Measurements from ENCODE around the gene KIAA1614.

Gene KIAA1614

GRCh38 chr1:180912801-180913565 lies at the start of gene KIAA1614:
Gene KIAA1614, plus strand, starts transcription at chr1:180912897. Its CDS starts 347 bp downstream, at chr1:180913244.
- TF ChIP-seq, protein P1, sequence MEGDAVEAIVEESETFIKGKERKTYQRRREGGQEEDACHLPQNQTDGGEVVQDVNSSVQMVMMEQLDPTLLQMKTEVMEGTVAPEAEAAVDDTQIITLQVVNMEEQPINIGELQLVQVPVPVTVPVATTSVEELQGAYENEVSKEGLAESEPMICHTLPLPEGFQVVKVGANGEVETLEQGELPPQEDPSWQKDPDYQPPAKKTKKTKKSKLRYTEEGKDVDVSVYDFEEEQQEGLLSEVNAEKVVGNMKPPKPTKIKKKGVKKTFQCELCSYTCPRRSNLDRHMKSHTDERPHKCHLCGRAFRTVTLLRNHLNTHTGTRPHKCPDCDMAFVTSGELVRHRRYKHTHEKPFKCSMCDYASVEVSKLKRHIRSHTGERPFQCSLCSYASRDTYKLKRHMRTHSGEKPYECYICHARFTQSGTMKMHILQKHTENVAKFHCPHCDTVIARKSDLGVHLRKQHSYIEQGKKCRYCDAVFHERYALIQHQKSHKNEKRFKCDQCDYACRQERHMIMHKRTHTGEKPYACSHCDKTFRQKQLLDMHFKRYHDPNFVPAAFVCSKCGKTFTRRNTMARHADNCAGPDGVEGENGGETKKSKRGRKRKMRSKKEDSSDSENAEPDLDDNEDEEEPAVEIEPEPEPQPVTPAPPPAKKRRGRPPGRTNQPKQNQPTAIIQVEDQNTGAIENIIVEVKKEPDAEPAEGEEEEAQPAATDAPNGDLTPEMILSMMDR (conservative IDR thresholded peaks at IDR 0.05), result no peak
- TF ChIP-seq ZFX (IDR thresholded peaks at IDR 0.05), result no peak
- H3K27ac ChIP-seq, result no peak within 1 kb of the TSS

DNA sequence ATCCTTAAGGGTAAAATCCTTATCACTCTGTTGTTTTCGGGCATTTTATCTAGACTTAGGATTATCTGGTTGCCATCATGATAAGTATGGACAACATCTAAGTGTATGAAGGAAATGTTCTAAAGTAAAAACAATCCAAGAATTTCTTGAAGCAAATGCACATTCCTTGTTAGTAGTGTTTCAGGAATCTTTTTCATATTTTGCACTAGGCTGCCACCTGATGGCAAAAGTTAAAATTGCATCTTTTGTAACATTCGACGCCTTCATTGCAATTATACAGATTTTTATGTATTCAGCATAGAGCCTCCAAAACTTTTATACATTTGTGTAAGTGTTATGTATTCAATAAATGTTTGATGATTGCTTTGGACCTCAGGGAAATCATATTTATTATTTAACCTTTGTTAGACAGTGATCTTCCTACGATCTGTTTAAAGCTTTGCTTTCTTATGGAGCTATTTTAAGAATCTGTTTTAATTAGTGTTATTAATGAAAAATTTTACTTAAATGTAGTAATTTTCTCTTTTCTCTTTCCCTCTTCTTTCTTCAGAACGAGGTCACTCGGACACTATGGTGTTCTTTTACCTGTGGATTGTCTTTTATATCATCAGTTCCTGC lies 49.4 kb upstream of the KIAA1614 start:
- no peak overlapping the region for H3K27ac ChIP-seq
- no peak for TF ChIP-seq ZFX (IDR thresholded peaks at IDR 0.05)
- TF ChIP-seq, protein P1 (conservative IDR thresholded peaks at IDR 0.05), result peak; percentile 81

DNA sequence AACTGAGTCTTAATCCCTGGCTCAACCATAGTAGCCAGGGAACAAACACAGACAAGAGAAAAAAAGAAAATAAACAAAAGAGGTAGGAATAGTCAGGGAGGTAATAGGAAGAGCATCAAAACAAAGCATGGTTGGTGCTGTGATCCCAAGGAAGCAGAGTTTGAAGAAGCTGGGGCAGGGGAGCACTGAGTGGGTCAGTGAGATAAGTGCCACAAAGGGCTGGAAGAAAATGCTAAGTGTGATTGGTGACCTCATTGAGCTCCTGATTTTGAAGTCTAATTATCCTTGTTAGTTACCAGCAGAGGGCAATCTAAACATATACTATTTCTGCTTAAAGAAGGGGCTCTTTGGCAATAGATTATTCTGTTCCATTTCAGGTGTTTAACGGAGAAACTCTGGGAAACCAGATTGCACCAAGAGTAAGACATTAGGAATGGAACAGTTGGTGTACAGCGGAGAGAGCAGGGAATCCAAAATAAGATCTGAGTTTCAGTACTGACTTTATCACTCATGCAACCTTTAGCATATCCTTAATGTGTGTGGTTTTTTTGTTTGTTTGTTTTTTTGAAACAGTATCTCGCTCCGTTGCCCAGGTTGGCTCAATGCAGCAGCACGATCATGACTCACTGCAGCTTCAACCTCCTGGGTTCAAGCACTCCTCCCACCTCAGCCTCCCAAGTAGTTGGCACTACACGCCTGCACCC lies 30.7 kb upstream of the KIAA1614 start:
- H3K27ac ChIP-seq, result no peak overlapping the region
- TF ChIP-seq, protein P1 (conservative IDR thresholded peaks at IDR 0.05), result peak; percentile 69
- TF ChIP-seq ZFX (IDR thresholded peaks at IDR 0.05), result no peak

- no peak for TF ChIP-seq ZFX (IDR thresholded peaks at IDR 0.05)
- TF ChIP-seq, protein P1 (conservative IDR thresholded peaks at IDR 0.05), result no peak
- no peak overlapping the region for H3K27ac ChIP-seq
Measured at GRCh38 chr1:180884588-180885300, 28.0 kb upstream of the KIAA1614 start.

- TF ChIP-seq, protein P1 (conservative IDR thresholded peaks at IDR 0.05), result no peak
- TF ChIP-seq ZFX (IDR thresholded peaks at IDR 0.05), result no peak
- no peak overlapping the region for H3K27ac ChIP-seq
Measured at GRCh38 chr1:180886338-180886737, 26.4 kb upstream of the KIAA1614 start.

- TF ChIP-seq, protein P1 (conservative IDR thresholded peaks at IDR 0.05), result no peak
- TF ChIP-seq ZFX (IDR thresholded peaks at IDR 0.05), result no peak
- no peak overlapping the region for H3K27ac ChIP-seq
Measured at GRCh38 chr1:180887841-180888240, 24.9 kb upstream of the KIAA1614 start.
